GM23248 (cell line): ENCODE measurements around the gene RCAN2. TPM values are rescaled to one million over a fixed set of nuclear protein-coding genes. Genes with fewer than 3 reads are reported as not detected.

ENCODE experiments used
- DNase-seq: peaks from one replicate; pipeline ENCODE4 v3.0.0-alpha.2; 2015
- H2AFZ ChIP-seq: fragments of 200-600 bp; sonication (generic); 2 replicates; pipeline ENCODE4 v1.6.1; 2016; ENCODE audit warnings: antibody characterized with exemption
- H3F3A ChIP-seq: fragments of 200-600 bp; sonication (generic); 2 replicates; pipeline ENCODE4 v1.6.1; 2016; ENCODE audit warnings: mild to moderate bottlenecking, antibody characterized with exemption, mixed run types; ENCODE audit not compliant: insufficient read depth
- H3K27ac ChIP-seq: fragments of 200-600 bp; sonication (generic); 2 replicates; pipeline ENCODE4 v1.5.1; 2016; ENCODE audit warnings: mild to moderate bottlenecking
- H3K27me3 ChIP-seq: fragments of 200-600 bp; sonication (generic); replicated peaks from 2 replicates; pipeline ENCODE4 v1.6.1; 2016; ENCODE audit warnings: mild to moderate bottlenecking; ENCODE audit not compliant: insufficient read depth
- H3K36me3 ChIP-seq: fragments of 200-600 bp; sonication (generic); 2 replicates; pipeline ENCODE4 v1.6.1; 2016; ENCODE audit warnings: low read depth, mild to moderate bottlenecking
- H3K4me1 ChIP-seq: fragments of 200-600 bp; sonication (generic); 2 replicates; pipeline ENCODE4 v1.6.1; 2016; ENCODE audit warnings: mild to moderate bottlenecking; ENCODE audit not compliant: insufficient read depth
- H3K4me2 ChIP-seq: fragments of 200-600 bp; sonication (generic); one replicate; pipeline ENCODE4 v1.6.1; 2016; ENCODE audit warnings: mild to moderate bottlenecking; ENCODE audit not compliant: unreplicated experiment
- H3K4me3 ChIP-seq: fragments of 200-600 bp; sonication (generic); 2 replicates; pipeline ENCODE4 v1.5.1; 2016; ENCODE audit warnings: mild to moderate bottlenecking
- H3K79me2 ChIP-seq: fragments of 200-600 bp; sonication (generic); 2 replicates; pipeline ENCODE4 v1.6.1; 2016; ENCODE audit warnings: mild to moderate bottlenecking; ENCODE audit not compliant: insufficient read depth
- H3K9ac ChIP-seq: fragments of 200-600 bp; sonication (generic); 2 replicates; pipeline ENCODE4 v1.6.1; 2016; ENCODE audit warnings: mild to moderate bottlenecking
- H3K9me2 ChIP-seq: fragments of 200-600 bp; sonication (generic); 2 replicates; pipeline ENCODE4 v1.6.1; 2016; ENCODE audit warnings: mixed run types, mild to moderate bottlenecking, moderate library complexity; ENCODE audit not compliant: insufficient read depth
- H3K9me3 ChIP-seq: fragments of 200-600 bp; sonication (generic); one replicate; pipeline ENCODE4 v1.6.1; 2017; ENCODE audit warnings: low read depth
- H4K20me1 ChIP-seq: fragments of 200-600 bp; sonication (generic); 2 replicates; pipeline ENCODE4 v1.6.0; 2016; ENCODE audit not compliant: insufficient read depth
- EZH2 ChIP-seq: fragments of 200-600 bp; sonication (generic); IDR thresholded peaks from 2 replicates; pipeline ENCODE4 v1.6.1; 2018; ENCODE audit warnings: antibody characterized with exemption, mild to moderate bottlenecking; ENCODE audit not compliant: insufficient read depth, poor library complexity, severe bottlenecking
- EZH2phosphoT487 ChIP-seq: fragments of 200-600 bp; sonication (generic); IDR thresholded peaks from 2 replicates; pipeline ENCODE4 v1.6.1; 2018; ENCODE audit warnings: antibody characterized with exemption, moderate library complexity, mild to moderate bottlenecking, low read depth; ENCODE audit not compliant: insufficient read depth
- WGBS, 2 experiments: methylation state at CpG; one replicate each; pipeline ENCODE4 v1.1.6; 2015 to 2017; ENCODE audit warnings: low lambda C conversion rate in 2 of 2, low coverage in 1 of 2; ENCODE audit errors: missing lambda C conversion rate in 2 of 2; 5-methylcytosine and 5-hydroxymethylcytosine counted together
- in situ Hi-C: fragments of 300-500 bp; cut with MboI; formaldehyde crosslinking; loops from 2 replicates; pipeline ENCODE4 v1.15.0; 2020
- polyA plus RNA-seq: library from polyadenylated mRNA; unstranded; fragments of >200 nt; fragmentation: Nextera tagmentation; extraction: Ambion mirVana; gene quantifications from 2 replicates; pipeline ENCODE4 v1.2.1, GENCODE V29; 2016
- total RNA-seq: library from RNA; depleted of rRNA; stranded (reverse); fragments of >200 nt; shearing (Covaris generic); gene quantifications from 2 replicates; pipeline ENCODE4 v1.2.3, GENCODE V29; 2014

Gene RCAN2
- total and polyA plus RNA-seq, 2 experiments from 2014 or later = 6.5 to 8.8 TPM

DNA sequence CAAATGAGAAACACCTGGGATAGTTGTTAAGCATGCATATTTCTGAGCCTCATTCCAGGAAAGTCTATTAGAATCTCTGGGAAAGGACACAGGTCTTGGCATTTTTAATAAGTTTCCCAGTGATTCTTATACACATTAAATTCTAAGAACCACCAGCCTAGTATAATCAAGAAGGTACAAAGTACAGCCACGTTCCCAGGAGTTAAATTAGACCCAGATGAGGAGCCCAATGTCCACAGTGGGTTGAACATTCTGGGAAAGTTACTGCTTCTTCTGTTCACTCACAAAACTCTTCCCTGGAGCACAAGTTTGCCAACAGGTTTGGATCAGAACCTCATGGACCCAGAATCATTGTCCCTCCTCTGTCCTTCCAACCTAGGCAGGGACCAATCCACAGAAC is 90.4 kb downstream of the RCAN2 start:
- 61 to 63% methylated on average over 1 of the region's 1 CpG for WGBS, 2 experiments
- Histone ChIP-seq H3K9me2 (no peaks in the 10 kb centered on the region), H3K27me3 (no peaks in the 10 kb centered on the region), H3K4me1 (no peaks in the 10 kb centered on the region), H3K27ac (no peak overlapping the region), H3F3A (no peaks in the 10 kb centered on the region), H3K4me3 (no peak overlapping the region), H3K9ac (no peak overlapping the region), H3K36me3 (no peaks in the 10 kb centered on the region), H2AFZ (no peak overlapping the region), H3K79me2 (no peaks in the 10 kb centered on the region), H4K20me1 (no peaks in the 10 kb centered on the region), H3K4me2 (no peak overlapping the region), H3K9me3 (no peaks in the 10 kb centered on the region)
- no peak for DNase-seq
- TF ChIP-seq EZH2phosphoT487 (no peak), EZH2 (no peak)
- in situ Hi-C loops = loop anchor here (25.0 kb wide), 2 partner anchors 314 to 386 kb away; partner anchors contain the start of gene MEP1A

DNA sequence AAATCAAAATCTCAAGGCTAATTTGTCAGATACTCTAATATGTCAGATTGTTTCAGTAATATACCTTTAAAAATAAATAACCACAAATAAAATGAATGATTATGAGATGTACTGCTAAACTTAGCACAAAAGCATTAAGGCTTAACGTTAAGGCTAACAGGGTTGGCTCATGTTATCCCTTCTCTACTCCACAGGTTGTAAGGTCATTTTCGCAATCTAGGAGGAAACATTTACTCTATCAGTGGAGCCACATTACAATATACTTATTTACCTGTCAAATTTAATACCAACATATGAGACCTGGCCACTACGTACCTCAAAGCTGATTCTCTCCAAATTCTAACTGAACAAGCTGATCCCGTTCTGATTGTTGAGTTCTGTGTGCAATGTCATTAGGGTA is 95.7 kb downstream of the RCAN2 start:
- Histone ChIP-seq H3K4me1 (no peaks in the 10 kb centered on the region), H3K79me2 (no peaks in the 10 kb centered on the region), H3K9ac (no peak overlapping the region), H3K36me3 (no peaks in the 10 kb centered on the region), H3K27me3 (no peaks in the 10 kb centered on the region), H3K27ac (no peak overlapping the region), H3K4me2 (no peak overlapping the region), H3K9me3 (no peaks in the 10 kb centered on the region), H4K20me1 (no peaks in the 10 kb centered on the region), H2AFZ (no peak overlapping the region), H3K4me3 (no peak overlapping the region), H3K9me2 (no peaks in the 10 kb centered on the region), H3F3A (no peaks in the 10 kb centered on the region)
- TF ChIP-seq EZH2 (no peak), EZH2phosphoT487 (no peak)
- WGBS, 2 experiments = 64 to 65% methylated on average over 4 of the region's 4 CpGs
- no peak for DNase-seq
- in situ Hi-C loops = no loop called here

- Histone ChIP-seq H3K4me2 (no peak overlapping the region), H3K9me2 (no peaks in the 10 kb centered on the region), H3K36me3 (no peaks in the 10 kb centered on the region), H2AFZ (no peak overlapping the region), H4K20me1 (no peaks in the 10 kb centered on the region), H3K4me1 (no peaks in the 10 kb centered on the region), H3K4me3 (no peak overlapping the region), H3K79me2 (no peaks in the 10 kb centered on the region), H3K27ac (no peak overlapping the region), H3K9ac (no peak overlapping the region), H3K27me3 (no peaks in the 10 kb centered on the region), H3F3A (no peaks in the 10 kb centered on the region), H3K9me3 (no peaks in the 10 kb centered on the region)
- TF ChIP-seq EZH2 (no peak), EZH2phosphoT487 (no peak)
- in situ Hi-C loops = no loop called here
- no peak for DNase-seq
- 69 to 73% methylated on average over 5 of the region's 5 CpGs for WGBS, 2 experiments
These were observed 97.3 kb downstream of the RCAN2 start for GRCh38 chr6:46393940-46394337.

DNA sequence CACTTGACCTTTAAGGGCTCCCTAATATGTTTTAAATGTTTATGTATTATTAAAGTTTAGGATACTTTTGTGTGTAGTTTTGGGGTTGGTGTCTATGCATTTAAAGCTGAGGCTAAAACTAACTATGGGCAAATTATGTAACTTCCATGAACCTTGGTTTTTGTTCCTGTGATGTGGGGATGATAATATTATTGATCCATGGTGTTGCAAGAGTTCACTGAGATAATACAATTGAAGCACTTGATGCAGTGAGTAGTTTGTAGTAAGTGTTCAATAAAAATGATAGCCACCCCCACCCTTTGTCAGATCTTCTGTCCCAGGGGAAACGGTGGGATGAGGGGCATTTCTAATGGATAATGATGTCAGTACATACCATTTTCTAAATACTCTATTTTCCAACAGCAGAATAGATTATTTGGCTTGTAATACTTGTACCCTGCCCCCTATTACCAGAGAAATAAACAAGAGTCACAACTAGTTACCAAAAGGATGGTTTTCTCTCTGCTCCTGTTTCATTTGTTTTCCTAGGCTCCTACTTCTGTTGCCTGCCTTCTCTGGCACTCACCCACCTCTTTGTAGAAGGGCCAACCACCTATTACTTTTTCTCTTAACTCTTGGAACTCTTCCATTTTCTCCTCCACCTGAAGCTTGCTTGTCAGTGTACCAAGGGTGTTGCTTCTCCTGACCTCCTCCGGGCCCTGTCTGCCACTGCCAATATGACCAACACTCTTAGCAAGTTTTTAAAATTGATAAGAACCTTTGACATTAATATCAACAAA is 97.9 kb downstream of the RCAN2 start:
- H3K4me2 ChIP-seq = no peak overlapping the region
- no peak overlapping the region for H3K9ac ChIP-seq
- in situ Hi-C loops = no loop called here
- DNase-seq = no peak
- H4K20me1 ChIP-seq = no peaks in the 10 kb centered on the region
- no peaks in the 10 kb centered on the region for H3K9me2 ChIP-seq
- no peak overlapping the region for H3K27ac ChIP-seq
- TF ChIP-seq EZH2phosphoT487 = no peak
- TF ChIP-seq EZH2 = no peak
- H3F3A ChIP-seq = no peaks in the 10 kb centered on the region
- H3K9me3 ChIP-seq = no peaks in the 10 kb centered on the region
- H3K4me1 ChIP-seq = no peaks in the 10 kb centered on the region
- no peak overlapping the region for H3K4me3 ChIP-seq
- no peaks in the 10 kb centered on the region for H3K36me3 ChIP-seq
- WGBS, 2 experiments = 77 to 83% methylated on average over 2 of the region's 2 CpGs
- H3K27me3 ChIP-seq = no peaks in the 10 kb centered on the region
- H2AFZ ChIP-seq = no peak overlapping the region
- no peaks in the 10 kb centered on the region for H3K79me2 ChIP-seq
